Upper lobe of right lung (tissue), 1 donor: Measurements from ENCODE around the gene NCAPD2. TPM values are rescaled to one million over a fixed set of nuclear protein-coding genes. Genes with fewer than 3 reads are reported as not detected.
"Not testable (repeated sequence)": the region's sequence is repeated elsewhere in the genome, so short reads cannot be mapped to it uniquely, and the experiment has no call there.

Experiments
- ATAC-seq: fragments of 200-7000 bp; cut with Tn5 transposase; one replicate; pipeline ENCODE4 v1.9.1; 2020; ENCODE audit warnings: mild to moderate bottlenecking, moderate library complexity
- DNase-seq: peaks from one replicate; pipeline ENCODE4 v3.0.0-alpha.2; 2020
- H3K27ac ChIP-seq: fragments of 200-600 bp; one replicate; pipeline ENCODE4 v1.8.0; 2022
- H3K27me3 ChIP-seq: fragments of 200-600 bp; one replicate; pipeline ENCODE4 v1.8.0; 2022; ENCODE audit warnings: mild to moderate bottlenecking
- H3K36me3 ChIP-seq: fragments of 200-600 bp; one replicate; pipeline ENCODE4 v1.8.0; 2022
- H3K4me1 ChIP-seq: fragments of 200-600 bp; one replicate; pipeline ENCODE4 v1.8.0; 2022
- H3K4me3 ChIP-seq: fragments of 200-600 bp; one replicate; pipeline ENCODE4 v1.8.0; 2022; ENCODE audit warnings: mild to moderate bottlenecking
- H3K9me3 ChIP-seq: fragments of 200-600 bp; one replicate; pipeline ENCODE4 v1.8.0; 2022
- intact Hi-C: fragments of 100-400 bp; cut with DNase I; formaldehyde crosslinking; loops from one replicate; pipeline ENCODE4 v1.11.0; 2022
- total RNA-seq: library from RNA; stranded (reverse); fragmentation: NEBNext Ultra II Directional; extraction: Animal tissue kit (Norgen Biotek cat#: 25700); gene quantifications from one replicate; pipeline ENCODE4 v1.2.1, GENCODE V29; 2021
- TF ChIP-seq, protein P1 (sequence below): fragments of 200-600 bp; IDR thresholded peaks from one replicate; pipeline ENCODE4 v1.8.0; 2022; ENCODE audit warnings: antibody characterized with exemption
- donor health status: DM: no; HTN: yes; CAD: no; lungs with severe emphysema.

The NCAPD2 gene
- total RNA-seq, 1 donor from 2014 or later, result 26.7 TPM

DNA sequence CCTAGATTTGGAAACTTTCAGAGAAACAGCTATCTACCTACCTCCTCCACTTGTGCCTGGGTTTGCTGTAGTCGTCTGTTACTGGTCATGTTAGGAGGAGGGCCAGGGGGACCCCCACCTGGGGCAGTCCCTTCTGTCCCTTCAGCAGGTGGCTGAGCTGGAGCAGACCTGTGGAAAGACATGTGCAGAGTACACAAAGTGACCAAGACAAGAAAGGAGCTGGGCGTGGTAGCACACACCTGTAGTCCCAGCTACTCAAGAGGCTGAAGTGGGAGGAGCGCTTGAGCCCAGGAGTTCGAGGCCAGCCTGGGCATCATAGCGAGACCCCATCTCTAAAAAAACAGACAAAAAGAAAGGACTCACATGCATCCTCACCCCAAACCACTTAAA lies 27.7 kb upstream of the NCAPD2 start:
- no peak for DNase-seq
- H3K4me1 ChIP-seq, result peaks cover 36% of the 10 kb centered on the region
- H3K27me3 ChIP-seq, result no peaks in the 10 kb centered on the region
- H3K36me3 ChIP-seq, result peaks cover 40% of the 10 kb centered on the region
- intact Hi-C loops, result loop anchor here (10.0 kb wide), 1 partner anchor 141 kb away; no protein-coding TSS in a partner anchor
- H3K27ac ChIP-seq, result no peak overlapping the region
- no peak for ATAC-seq
- H3K4me3 ChIP-seq, result no peak overlapping the region
- TF ChIP-seq, protein P1, sequence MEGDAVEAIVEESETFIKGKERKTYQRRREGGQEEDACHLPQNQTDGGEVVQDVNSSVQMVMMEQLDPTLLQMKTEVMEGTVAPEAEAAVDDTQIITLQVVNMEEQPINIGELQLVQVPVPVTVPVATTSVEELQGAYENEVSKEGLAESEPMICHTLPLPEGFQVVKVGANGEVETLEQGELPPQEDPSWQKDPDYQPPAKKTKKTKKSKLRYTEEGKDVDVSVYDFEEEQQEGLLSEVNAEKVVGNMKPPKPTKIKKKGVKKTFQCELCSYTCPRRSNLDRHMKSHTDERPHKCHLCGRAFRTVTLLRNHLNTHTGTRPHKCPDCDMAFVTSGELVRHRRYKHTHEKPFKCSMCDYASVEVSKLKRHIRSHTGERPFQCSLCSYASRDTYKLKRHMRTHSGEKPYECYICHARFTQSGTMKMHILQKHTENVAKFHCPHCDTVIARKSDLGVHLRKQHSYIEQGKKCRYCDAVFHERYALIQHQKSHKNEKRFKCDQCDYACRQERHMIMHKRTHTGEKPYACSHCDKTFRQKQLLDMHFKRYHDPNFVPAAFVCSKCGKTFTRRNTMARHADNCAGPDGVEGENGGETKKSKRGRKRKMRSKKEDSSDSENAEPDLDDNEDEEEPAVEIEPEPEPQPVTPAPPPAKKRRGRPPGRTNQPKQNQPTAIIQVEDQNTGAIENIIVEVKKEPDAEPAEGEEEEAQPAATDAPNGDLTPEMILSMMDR, result no peak
- H3K9me3 ChIP-seq, result no peaks in the 10 kb centered on the region

DNA sequence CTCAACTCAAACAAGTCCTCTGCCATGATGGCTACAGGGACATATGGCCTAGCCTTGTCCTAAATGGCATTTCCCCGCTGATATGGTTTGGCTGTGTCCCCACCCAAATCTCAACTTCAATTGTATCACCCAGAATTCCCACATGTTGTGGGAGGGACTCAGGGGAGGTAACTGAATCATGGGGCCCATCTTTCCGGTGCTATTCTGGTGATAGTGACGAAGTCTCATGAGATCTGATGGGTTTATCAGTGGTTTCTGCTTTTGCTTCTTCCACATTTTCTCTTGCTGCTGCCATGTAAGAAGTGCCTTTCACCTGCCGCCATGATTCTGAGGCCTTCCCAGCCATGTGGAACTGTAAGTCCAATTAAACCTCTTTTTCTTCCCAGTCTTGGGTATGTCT lies 27.2 kb upstream of the NCAPD2 start:
- H3K9me3 ChIP-seq, H3K27ac ChIP-seq, H3K27me3 ChIP-seq, H3K4me3 ChIP-seq, ATAC-seq, DNase-seq: not testable (repeated sequence)
- intact Hi-C loops, result loop anchor here (10.0 kb wide), 1 partner anchor 142 kb away; no protein-coding TSS in a partner anchor
- Histone ChIP-seq H3K4me1 (peaks cover 31% of the 10 kb centered on the region), H3K36me3 (peaks cover 35% of the 10 kb centered on the region)

DNA sequence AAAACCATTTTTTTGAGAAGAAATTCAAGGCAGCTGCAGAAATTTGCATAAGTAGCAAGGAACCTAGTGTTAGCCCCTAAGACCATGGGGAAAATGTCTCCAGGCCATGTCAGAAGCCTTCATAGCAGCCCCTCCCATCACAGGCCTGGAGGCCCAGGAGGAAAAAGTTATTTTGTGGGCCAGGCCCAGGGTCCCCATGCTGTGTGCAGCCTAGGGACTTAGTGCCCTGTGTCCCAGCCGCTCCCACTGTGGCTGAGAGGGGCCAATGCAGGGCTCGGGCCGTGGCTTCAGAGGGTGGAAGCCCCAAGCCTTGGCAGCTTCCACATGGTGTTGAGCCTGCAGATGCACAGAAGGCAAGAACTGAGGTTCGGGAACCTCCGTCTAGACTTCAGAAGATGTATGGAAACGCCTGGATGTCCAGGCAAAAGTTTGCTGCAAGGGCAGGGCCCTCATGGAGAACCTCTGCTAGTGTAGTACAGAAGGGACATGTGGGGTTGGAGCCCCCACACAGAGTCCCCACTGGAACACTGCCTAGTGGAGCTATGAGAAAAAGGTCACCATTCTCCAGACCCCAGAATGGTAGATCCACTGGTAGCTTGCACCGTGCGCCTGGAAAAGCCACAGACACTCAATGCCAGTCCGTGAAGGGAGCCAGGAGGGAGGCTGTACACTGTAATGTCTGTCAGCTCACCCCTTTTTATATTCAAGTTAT lies 26.2 kb upstream of the NCAPD2 start:
- not testable (repeated sequence) for H3K27ac ChIP-seq, H3K9me3 ChIP-seq, H3K27me3 ChIP-seq, DNase-seq, ATAC-seq, H3K4me3 ChIP-seq
- H3K4me1 ChIP-seq, result peaks cover 27% of the 10 kb centered on the region
- intact Hi-C loops, result loop anchor here (10.0 kb wide), 1 partner anchor 143 kb away; no protein-coding TSS in a partner anchor
- peaks cover 25% of the 10 kb centered on the region for H3K36me3 ChIP-seq

DNA sequence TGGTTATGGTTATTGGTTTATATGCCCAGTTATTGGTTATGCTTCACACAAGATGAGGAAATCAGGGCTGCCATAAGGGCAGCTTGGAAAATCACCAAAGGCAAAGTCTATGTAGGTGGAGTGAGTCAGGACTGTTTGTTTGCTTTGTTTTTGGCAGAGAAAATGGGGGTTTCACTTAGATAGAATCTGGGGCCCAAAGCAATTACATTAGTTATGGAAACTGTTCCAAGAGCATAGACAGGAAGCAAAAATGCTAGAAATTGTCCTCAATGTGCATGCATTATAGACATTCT lies 25.7 kb upstream of the NCAPD2 start:
- TF ChIP-seq, protein P1, result no peak
- no peak overlapping the region for H3K4me3 ChIP-seq
- H3K4me1 ChIP-seq, result peaks cover 23% of the 10 kb centered on the region
- no peak overlapping the region for H3K27ac ChIP-seq
- H3K27me3 ChIP-seq, result no peaks in the 10 kb centered on the region
- DNase-seq (no peak), ATAC-seq (no peak)
- H3K36me3 ChIP-seq, result peaks cover 20% of the 10 kb centered on the region
- H3K9me3 ChIP-seq, result no peaks in the 10 kb centered on the region
- intact Hi-C loops, result loop anchor here (10.0 kb wide), 1 partner anchor 143 kb away; no protein-coding TSS in a partner anchor

DNA sequence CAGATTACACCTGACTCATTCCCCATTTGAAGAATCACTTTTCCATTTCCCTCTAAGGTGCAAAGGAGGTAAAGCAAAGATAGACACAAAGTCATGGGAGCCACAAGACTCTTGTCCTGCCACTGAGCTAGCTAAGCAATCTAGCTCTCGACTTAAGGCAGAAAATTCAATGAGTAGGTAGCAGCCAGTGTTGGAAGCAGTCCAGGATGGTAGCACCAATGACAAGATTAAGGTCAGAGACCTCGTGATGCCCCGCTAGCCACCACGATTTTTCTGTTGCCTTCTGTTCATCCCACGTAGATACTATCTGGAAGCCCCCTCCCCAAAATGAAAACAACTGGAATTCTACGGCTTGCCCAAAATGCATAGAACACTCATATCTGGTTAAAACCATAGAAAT lies 24.8 kb upstream of the NCAPD2 start:
- peak overlapping the region; percentile 62 for H3K4me3 ChIP-seq
- peaks cover 12% of the 10 kb centered on the region for H3K36me3 ChIP-seq
- intact Hi-C loops, result loop anchor here (10.0 kb wide), 1 partner anchor 144 kb away; no protein-coding TSS in a partner anchor
- no peaks in the 10 kb centered on the region for H3K27me3 ChIP-seq
- no peak overlapping the region for H3K27ac ChIP-seq
- no peaks in the 10 kb centered on the region for H3K9me3 ChIP-seq
- TF ChIP-seq, protein P1, result no peak
- no peak for ATAC-seq
- DNase-seq, result no peak
- peaks cover 22% of the 10 kb centered on the region for H3K4me1 ChIP-seq

DNA sequence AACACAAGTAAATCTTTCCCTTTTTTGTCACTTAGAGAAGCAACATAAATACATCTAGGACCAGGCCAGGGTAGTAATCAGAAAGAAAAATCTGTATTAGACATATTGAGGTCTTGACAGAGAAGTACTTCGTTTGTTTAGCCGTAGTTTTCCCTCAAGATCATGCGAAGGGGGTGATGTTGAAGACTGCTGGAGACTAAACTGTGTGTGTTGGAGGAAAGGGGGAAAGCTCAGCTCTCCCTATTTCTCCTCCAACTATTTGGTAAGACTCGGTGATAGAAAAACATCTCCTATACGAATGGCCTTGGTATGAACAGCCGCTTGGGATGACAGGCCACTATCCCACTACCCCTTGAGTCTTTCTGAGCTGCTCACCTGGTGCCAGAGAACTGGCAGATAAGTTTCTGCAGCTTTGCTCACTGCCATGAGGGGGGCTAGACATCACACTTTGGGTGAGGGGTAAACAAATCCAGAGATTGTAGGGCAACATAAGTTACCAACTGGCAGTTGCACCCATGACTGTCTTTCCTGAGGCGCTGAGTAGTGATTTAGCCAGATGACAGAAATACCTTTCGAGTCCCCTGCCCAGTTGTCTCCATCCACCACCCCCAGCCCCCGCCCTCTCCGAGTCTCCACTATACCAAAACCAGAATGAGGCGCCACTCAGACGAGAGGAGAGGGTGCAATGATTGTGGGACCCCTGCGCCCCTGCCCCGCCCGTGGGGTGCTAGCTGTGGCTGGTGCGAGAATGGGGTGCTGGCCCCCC lies 24.1 kb upstream of the NCAPD2 start:
- DNase-seq (no peak), ATAC-seq (no peak)
- Histone ChIP-seq H3K4me1 (peaks cover 22% of the 10 kb centered on the region), H3K36me3 (peaks cover 5% of the 10 kb centered on the region), H3K4me3 (peak overlapping the region; percentile 62), H3K27ac (peak overlapping the region; percentile 88), H3K9me3 (no peaks in the 10 kb centered on the region), H3K27me3 (no peaks in the 10 kb centered on the region)
- TF ChIP-seq, protein P1, result no peak
- intact Hi-C loops, result loop anchor here (10.0 kb wide), 1 partner anchor 145 kb away; no protein-coding TSS in a partner anchor
